Measurements from ENCODE around the gene DNAJC1. TPM values are rescaled to one million over a fixed set of nuclear protein-coding genes. Genes with fewer than 3 reads are reported as not detected.

The DNAJC1 gene
- total and polyA plus RNA-seq, 2 of the 4 experiments (the other 2 are of a cell fraction), result 12.7 to 13.3 TPM

DNA sequence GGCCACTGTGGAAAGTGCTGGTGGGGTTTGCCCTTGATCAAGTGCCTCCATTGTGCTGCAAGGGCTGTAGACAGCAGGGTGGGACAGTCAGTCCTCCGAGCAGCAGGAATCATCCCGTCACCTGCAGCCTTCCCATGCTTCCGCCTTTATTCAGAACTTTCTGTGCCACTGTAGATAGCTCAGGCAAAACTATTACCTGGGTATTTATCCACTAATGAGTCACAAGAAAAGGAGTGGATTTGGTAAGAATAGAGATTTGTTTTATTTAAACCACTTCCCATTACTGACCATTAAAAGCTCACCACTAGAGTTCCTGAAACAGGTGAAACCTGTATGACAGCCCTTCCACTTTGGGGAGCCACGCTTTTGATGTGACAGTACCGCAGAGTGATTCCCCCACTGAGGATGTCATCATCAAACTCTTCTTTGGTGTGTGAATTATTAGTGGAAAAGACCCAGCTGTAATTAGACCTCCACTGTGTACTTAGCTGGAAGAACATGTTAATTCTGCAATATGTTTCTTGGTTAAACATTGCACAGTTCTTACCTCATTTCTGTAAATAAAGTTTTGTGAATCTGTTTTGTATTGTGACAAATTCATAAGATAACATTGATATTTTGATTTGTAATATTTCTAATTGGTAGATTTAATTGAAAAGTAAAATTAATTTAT lies 260.7 kb downstream of the DNAJC1 start:
- no peak overlapping the region for H2BK120ac ChIP-seq (ENCODE audit: low read depth, low read length)
- no peak overlapping the region for H2BK20ac ChIP-seq (ENCODE audit: low read depth, low read length)
- no peak for DNase-seq
- no peak overlapping the region for H2AK9ac ChIP-seq (replicated peaks; ENCODE audit: low read depth, low read length, poor library complexity)
- POLR2A ChIA-PET (ENCODE audit: unreplicated experiment), result no interaction called here
- WGBS, 2 experiments (ENCODE audit: extremely low coverage in 2 of 2, insufficient read length in 1 of 2), result no CpG with 5 or more reads among the region's 5 CpGs
- peaks cover 0 to 3% of the 10 kb centered on the region in 2 experiments; a peak in 2 of 4 replicates for H3K79me1 ChIP-seq (ENCODE audit: low read depth in 1 of 2, low read length in 2 of 2)
- no peak overlapping the region for H4K8ac ChIP-seq (ENCODE audit: low read depth in 2 of 2, low read length in 2 of 2)
- H3K4me2 ChIP-seq (ENCODE audit: low read depth, low read length), result no peak overlapping the region
- H3K27ac ChIP-seq (ENCODE audit: insufficient read depth, low read length), result no peak overlapping the region
- H4K5ac ChIP-seq (ENCODE audit: low read depth, low read length), result no peak overlapping the region
- peaks cover 4% of the 10 kb centered on the region; the same call in 1 of the 2 replicates for H3K9me1 ChIP-seq (ENCODE audit: insufficient read depth, low read length)
- CTCF ChIA-PET, result no interaction called here
- H3K4ac ChIP-seq (ENCODE audit: low read depth, low read length), result no peak overlapping the region
- H4K20me1 ChIP-seq (ENCODE audit: insufficient read depth, low read length), result no peaks in the 10 kb centered on the region; the same call in 1 of the 2 replicates
- no peak for ATAC-seq (ENCODE audit: low read depth)
- no peak overlapping the region for H2BK15ac ChIP-seq (ENCODE audit: low read depth, low read length)
- H3K56ac ChIP-seq (ENCODE audit: extremely low read depth, insufficient read depth, low read length), result no peak overlapping the region
- no peak overlapping the region for H2BK5ac ChIP-seq (ENCODE audit: low read depth, low read length, poor library complexity, severe bottlenecking)
- H3K9me3 ChIP-seq (ENCODE audit: control insufficient read depth, insufficient read depth, low read length), result no peaks in the 10 kb centered on the region
- H3K27me3 ChIP-seq (ENCODE audit: control insufficient read depth, insufficient read depth, low read length), result no peaks in the 10 kb centered on the region
- TF ChIP-seq CEBPB (IDR thresholded peaks at IDR 0.05; ENCODE audit: low read depth, low read length) (no peak), FOS (IDR thresholded peaks at IDR 0.05; ENCODE audit: low read depth, low read length) (no peak), USF2 (IDR thresholded peaks at IDR 0.05; ENCODE audit: low read depth, low read length) (no peak), POLR2A (IDR thresholded peaks at IDR 0.05; ENCODE audit: low read depth, low read length) (no peak), ELK1 (IDR thresholded peaks at IDR 0.05; ENCODE audit: borderline replicate concordance, low read depth, low read length) (no peak), BHLHE40 (IDR thresholded peaks at IDR 0.05; ENCODE audit: low read depth, low read length) (no peak)
- H3K9ac ChIP-seq (ENCODE audit: low read depth, low read length), result no peak overlapping the region
- H3K4me1 ChIP-seq (ENCODE audit: control insufficient read depth, insufficient read depth, low read length), result no peaks in the 10 kb centered on the region
- H3K36me3 ChIP-seq (ENCODE audit: control insufficient read depth, insufficient read depth, low read length), result peaks cover 30% of the 10 kb centered on the region
- no TSS peak for BruUV-seq (replicated peaks)
- dilution Hi-C loops (cut with HindIII; ENCODE audit: low sequenced_read_pairs, unreplicated experiment), result no loop called here
- no peak overlapping the region for H3K4me3 ChIP-seq (ENCODE audit: insufficient read depth, low read depth, low read length)
- in situ Hi-C loops (cut with MboI; ENCODE audit: low sequenced_read_pairs), result loop anchor here (25.0 kb wide), 1 partner anchor 656 kb away; no protein-coding TSS in a partner anchor
- H2AFZ ChIP-seq (replicated peaks; ENCODE audit: low read length, poor library complexity), result no peak overlapping the region
- H3K23ac ChIP-seq (ENCODE audit: low read depth, low read length), result no peak overlapping the region
- H4K91ac ChIP-seq (ENCODE audit: insufficient read depth, low read depth, low read length), result no peak overlapping the region
- intact Hi-C loops (cut with micrococcal nuclease), result no loop called here
- no peak overlapping the region for H3K18ac ChIP-seq (ENCODE audit: low read depth, low read length)
- H2AK5ac ChIP-seq (ENCODE audit: low read depth, low read length), result no peak overlapping the region
- H3K14ac ChIP-seq (replicated peaks; ENCODE audit: low read depth, low read length), result no peak overlapping the region

All from IMR-90 (cell line).